K562 (cell line): ENCODE measurements around the gene DYNLT4. TPM values are rescaled to one million over a fixed set of nuclear protein-coding genes. Genes with fewer than 3 reads are reported as not detected.

ENCODE experiments used
- ATAC-seq: fragments of 200-7000 bp; cut with Tn5 transposase; 3 replicates; pipeline ENCODE4 v1.9.1; 2020; ENCODE audit warnings: moderate library complexity
- BruUV-seq: library from RNA; stranded (reverse); fragments of 400-500 nt; replicated peaks from 2 replicates; lab custom pipeline; 2021; lab: Mats Ljungman, UMichigan
- CTCF ChIA-PET: fragments of 300-600 bp; formaldehyde crosslinking; extraction: SDS; loops from one replicate; lab custom pipeline; 2021; ENCODE audit warnings: low intra/inter-chr PET ratio; lab: Yijun Ruan, JAX
- POLR2A ChIA-PET: fragments of 300-600, 350-650 bp; sonication (Branson Sonifier 250); formaldehyde crosslinking; extraction: SDS; loops from one replicate; lab custom pipeline; 2021; ENCODE audit warnings: antibody characterized with exemption, inconsistent platforms; lab: Yijun Ruan, JAX
- DNase-seq, 4 experiments: peaks; one replicate each; pipeline versions ENCODE4 v3.0.0 to v3.0.0-alpha.2; 2011 to 2018; ENCODE audit warnings: low spot score in 3 of 4, mixed read lengths in 3 of 4; ENCODE audit errors: extremely low read depth in 1 of 4
- FAIRE-seq: peaks from 2 replicates; lab custom pipeline; 2011; peaks lifted over from hg19 to GRCh38; lab: Jason Lieb, UNC
- H2AFZ ChIP-seq: 2 replicates; pipeline ENCODE4 v1.6.0; 2011; ENCODE audit warnings: low read depth, low read length, control low read depth, inconsistent platforms
- H3K27ac ChIP-seq: fragments of 200-600 bp; 3 replicates; pipeline ENCODE4 v1.8.0; 2011; ENCODE audit warnings: low read depth, mild to moderate bottlenecking, control low read depth, inconsistent platforms, low read length, moderate library complexity, mixed read lengths; ENCODE audit errors: extremely low read depth
- H3K27me3 ChIP-seq, 2 experiments: fragments of 300-600 bp in 1 of 2; 2 replicates in 1 of 2; 3 replicates in 1 of 2; pipeline versions ENCODE4 v1.6.0 to v1.8.0; 2011; ENCODE audit warnings: inconsistent platforms in 2 of 2, low read length in 2 of 2, mild to moderate bottlenecking in 1 of 2, mixed read lengths in 1 of 2, moderate library complexity in 1 of 2; ENCODE audit not compliant: control insufficient read depth in 2 of 2, insufficient read depth in 2 of 2
- H3K36me3 ChIP-seq: fragments of 300-600 bp; 3 replicates; pipeline ENCODE4 v1.8.0; 2011; ENCODE audit warnings: mild to moderate bottlenecking, low read length, inconsistent platforms; ENCODE audit not compliant: control insufficient read depth, insufficient read depth
- H3K4me1 ChIP-seq, 2 experiments: fragments of 200-600 bp in 1 of 2; replicated peaks in 1 of 2; 2 replicates in 1 of 2; 3 replicates in 1 of 2; pipeline versions ENCODE4 v1.5.1 to v1.8.0; 2011; ENCODE audit warnings: inconsistent platforms in 2 of 2, low read length in 2 of 2, mild to moderate bottlenecking in 1 of 2, mixed read lengths in 1 of 2, moderate library complexity in 1 of 2; ENCODE audit not compliant: control insufficient read depth in 2 of 2, insufficient read depth in 2 of 2
- H3K4me2 ChIP-seq: 2 replicates; pipeline ENCODE4 v1.6.1; 2011; ENCODE audit warnings: low read length, control low read depth, inconsistent platforms, mixed read lengths; ENCODE audit not compliant: insufficient read depth
- H3K4me3 ChIP-seq: fragments of 200-600 bp; sonication (generic), shearing (Covaris generic); 2 replicates; pipeline ENCODE4 v1.5.1; 2016; ENCODE audit warnings: control low read depth, inconsistent platforms
- H3K79me2 ChIP-seq: fragments of 200-600 bp; 3 replicates; pipeline ENCODE4 v1.8.0; 2011; ENCODE audit warnings: low read length, inconsistent platforms; ENCODE audit not compliant: control insufficient read depth, insufficient read depth
- H3K9ac ChIP-seq, 2 experiments: 2 replicates each; pipeline versions ENCODE4 v1.6.0 to v1.6.1; 2011; ENCODE audit warnings: low read depth in 2 of 2, low read length in 2 of 2, control low read depth in 1 of 2, inconsistent platforms in 1 of 2, mild to moderate bottlenecking in 1 of 2, mixed read lengths in 1 of 2; ENCODE audit not compliant: insufficient read depth in 1 of 2
- H3K9me1 ChIP-seq: one replicate; pipeline ENCODE4 v1.6.0; 2011; ENCODE audit warnings: inconsistent platforms, mild to moderate bottlenecking, low read length, moderate library complexity; ENCODE audit not compliant: control insufficient read depth, insufficient read depth
- H3K9me3 ChIP-seq: replicated peaks from 2 replicates; pipeline ENCODE4 v1.5.1; 2011; ENCODE audit warnings: low read depth, low read length, inconsistent platforms; ENCODE audit not compliant: control insufficient read depth, insufficient read depth
- H4K20me1 ChIP-seq: replicated peaks from 2 replicates; pipeline ENCODE4 v1.6.1; 2011; ENCODE audit warnings: low read length, inconsistent platforms, mixed read lengths; ENCODE audit not compliant: control insufficient read depth, insufficient read depth
- ESRRA ChIP-seq: fragments of 450-650 bp; IDR thresholded peaks from 2 replicates; pipeline ENCODE4 v1.6.1; 2014; ENCODE audit warnings: low read depth, mild to moderate bottlenecking, moderate library complexity, borderline replicate concordance
- ETV1 ChIP-seq: fragments of 450-650 bp; conservative IDR thresholded peaks from 2 replicates; pipeline ENCODE4 v1.6.1; 2016; ENCODE audit warnings: missing genetic modification characterization, control low read depth, low read depth, missing compliant biosample characterization
- GTF2F1 ChIP-seq: IDR thresholded peaks from 2 replicates; pipeline ENCODE4 v1.6.1; 2011; ENCODE audit warnings: low read depth, low read length, improper control_type of control experiment
- HDAC1 ChIP-seq, 2 experiments: fragments of 450-650 bp; IDR thresholded peaks; 2 replicates each; pipeline ENCODE4 v1.6.1; 2016 to 2017; ENCODE audit warnings: inconsistent platforms in 1 of 2, mild to moderate bottlenecking in 1 of 2, moderate library complexity in 1 of 2
- HDAC3 ChIP-seq: fragments of 450-650 bp; IDR thresholded peaks from 2 replicates; pipeline ENCODE4 v1.6.1; 2018; ENCODE audit warnings: borderline replicate concordance, mild to moderate bottlenecking, moderate library complexity; ENCODE audit not compliant: partially characterized antibody
- ILF3 ChIP-seq: fragments of 450-650 bp; IDR thresholded peaks from 2 replicates; pipeline ENCODE4 v1.6.1; 2018; ENCODE audit warnings: antibody characterized with exemption, mild to moderate bottlenecking, moderate library complexity, borderline replicate concordance
- JUNB ChIP-seq: fragments of 450-650 bp; formaldehyde crosslinking; conservative IDR thresholded peaks from 2 replicates; pipeline ENCODE4 v1.4.0; 2020; ENCODE audit warnings: mild to moderate bottlenecking
- KLF6 ChIP-seq: fragments of 250-450 bp; sonication (Bioruptor Pico); IDR thresholded peaks from 2 replicates; pipeline ENCODE4 v1.4.0; 2020; ENCODE audit warnings: mild to moderate bottlenecking, moderate library complexity, borderline replicate concordance
- NCOA2 ChIP-seq, 2 experiments: fragments of 450-650 bp; IDR thresholded peaks; 2 replicates each; pipeline ENCODE4 v1.6.1; 2018; ENCODE audit warnings: mild to moderate bottlenecking in 2 of 2, moderate library complexity in 1 of 2; ENCODE audit not compliant: partially characterized antibody in 2 of 2
- NFIX ChIP-seq: fragments of 250-450 bp; sonication (Bioruptor Pico); IDR thresholded peaks from 2 replicates; pipeline ENCODE4 v1.4.0; 2020; ENCODE audit warnings: low read depth, mild to moderate bottlenecking, moderate library complexity
- NONO ChIP-seq, 2 experiments: fragments of 200-400 bp in 1 of 2; fragments of 450-650 bp in 1 of 2; formaldehyde crosslinking in 1 of 2; IDR thresholded peaks; 2 replicates each; pipeline ENCODE4 v1.6.1; 2017; ENCODE audit warnings: low read depth in 2 of 2, mild to moderate bottlenecking in 2 of 2, moderate library complexity in 2 of 2, low read length in 1 of 2
- POLR2H ChIP-seq: IDR thresholded peaks from 2 replicates; pipeline ENCODE4 v1.6.1; 2016; ENCODE audit warnings: missing genetic modification characterization, low read depth, mild to moderate bottlenecking, control low read depth, missing compliant biosample characterization, moderate library complexity
- RCOR1 ChIP-seq, 2 experiments: IDR thresholded peaks; 2 replicates each; pipeline ENCODE4 v1.6.1; 2012; ENCODE audit warnings: low read depth in 2 of 2, low read length in 2 of 2, borderline replicate concordance in 1 of 2, improper control_type of control experiment in 1 of 2
- SMARCA5 ChIP-seq: fragments of 450-650 bp; IDR thresholded peaks from 2 replicates; pipeline ENCODE4 v1.6.1; 2016
- SRSF7 ChIP-seq: fragments of 200-400 bp; formaldehyde crosslinking; optimal IDR thresholded peaks from 2 replicates; pipeline ENCODE3; 2017; ENCODE audit warnings: mild to moderate bottlenecking, low read depth, low read length
- TSC22D4 ChIP-seq: fragments of 450-650 bp; IDR thresholded peaks from 2 replicates; pipeline ENCODE4 v1.6.1; 2016; ENCODE audit warnings: missing genetic modification characterization, missing biosample characterization, control low read depth
- WGBS: fragments of 100-300 bp; shearing (Covaris generic); methylation state at CpG from one replicate; pipeline ENCODE4 v1.1.6; 2016; ENCODE audit warnings: low coverage, mixed read lengths; ENCODE audit not compliant: insufficient coverage; ENCODE audit errors: missing lambda C conversion rate; 5-methylcytosine and 5-hydroxymethylcytosine counted together
- in situ Hi-C: fragments of 300-500 bp; cut with MboI; formaldehyde crosslinking; loops from 4 replicates; pipeline ENCODE4 v1.15.0; 2018; ENCODE audit warnings: inconsistent platforms, mixed read lengths
- intact Hi-C: fragments of 100-400 bp; cut with micrococcal nuclease; formaldehyde crosslinking; loops from 2 replicates; pipeline ENCODE4 v1.14.2; 2022
- polyA plus RNA-seq, 8 experiments: library from polyadenylated mRNA; depleted of rRNA in 4 of 8; stranded (reverse) in 5 of 8; unstranded in 3 of 8; fragments of >200 nt; fragmentation: Nextera tagmentation in 2 of 8; fragmentation: Illumina TruSeq in 1 of 8; extraction: Ambion mirVana in 2 of 8; extraction: Trizol in 1 of 8; gene quantifications; 2 replicates each; pipeline versions ENCODE4 v1.2.1 to v1.2.3, GENCODE V29; 2011 to 2014; ENCODE audit warnings: inconsistent platforms in 1 of 8, missing spikeins in 1 of 8
- total RNA-seq, 7 experiments: library from RNA; depleted of rRNA in 6 of 7; stranded (reverse); fragments of >200 nt in 6 of 7; fragmentation: Illumina TruSeq in 2 of 7; extraction: Trizol in 2 of 7; gene quantifications; 2 replicates each; pipeline versions ENCODE4 v1.2.1 to v1.2.3, GENCODE V29; 2011 to 2021; ENCODE audit warnings: low replicate concordance in 1 of 7
- TF ChIP-seq, protein P1 (sequence below): sonication (generic); formaldehyde crosslinking; IDR thresholded peaks from 2 replicates; pipeline ENCODE4 v1.8.1; 2023; ENCODE audit warnings: mild to moderate bottlenecking, missing genetic modification reagents
- TF ChIP-seq, protein P2 (sequence below), 2 experiments: fragments of 200-800 bp in 1 of 2; sonication (Bioruptor generic) in 1 of 2; sonication (generic) in 1 of 2; formaldehyde crosslinking in 1 of 2; IDR thresholded peaks in 1 of 2; conservative IDR thresholded peaks in 1 of 2; 2 replicates each; pipeline versions ENCODE4 v1.5.0 to v1.6.1; 2016 to 2020; ENCODE audit warnings: missing compliant biosample characterization in 1 of 2, missing genetic modification characterization in 1 of 2, missing genetic modification reagents in 1 of 2

Gene DYNLT4
- total and polyA plus RNA-seq, 9 of the 15 experiments (the other 6 are each of a cell fraction or from before 2014, with no cell fraction given), result 0.29 to 0.73 TPM; not detected in 7

DNA sequence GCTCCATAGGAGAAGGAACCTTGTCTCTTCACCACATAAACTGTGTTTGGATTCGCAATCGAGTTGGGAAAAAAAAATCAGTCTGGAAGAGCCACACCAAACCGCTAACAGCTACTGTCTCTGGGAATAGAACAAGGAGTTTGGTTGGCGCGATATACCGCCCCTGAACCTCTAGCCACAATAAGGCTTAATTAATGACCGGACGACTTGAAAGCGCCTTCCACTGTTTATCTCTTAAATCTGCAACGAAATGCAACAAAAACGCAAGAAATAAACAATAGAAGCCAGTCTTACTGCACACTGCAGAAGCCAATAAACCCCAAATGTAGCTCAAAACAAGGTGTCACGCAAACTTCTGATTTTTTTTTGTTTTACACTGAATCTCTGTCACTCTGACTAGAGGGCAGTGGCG, 12.1 kb upstream of the DYNLT4 start:
- ATAC-seq (no peak), DNase-seq (peak in 2 of 4 experiments; percentile 45 to 52), FAIRE-seq (no peak)
- no TSS peak for BruUV-seq
- Histone ChIP-seq H3K79me2 (no peaks in the 10 kb centered on the region), H3K27me3 (no peaks in the 10 kb centered on the region), H3K9me3 (no peaks in the 10 kb centered on the region; the same call in 1 of the 2 replicates), H3K4me1 (peaks cover 13 to 28% of the 10 kb centered on the region in 2 experiments), H3K27ac (peak overlapping the region; percentile 100), H3K9me1 (no peaks in the 10 kb centered on the region), H3K4me2 (peak overlapping the region; percentile 72), H3K9ac (peak overlapping the region in 1 of 2 experiments; percentile 98; a peak in 2 of 4 replicates), H2AFZ (peak overlapping the region; percentile 70), H3K36me3 (no peaks in the 10 kb centered on the region), H4K20me1 (no peaks in the 10 kb centered on the region), H3K4me3 (peak overlapping the region; percentile 24)
- ChIA-PET CTCF (no interaction called here), POLR2A (interaction anchor here (0.6 to 9.2 kb wide), 106 partner anchors 13 to 1790 kb away, joined by 3 to 594 read pairs (median 5); partner anchors contain the start of genes AKR1A1, BEST4, BTBD19 and CCDC163)
- 2% methylated on average over 13 of the region's 13 CpGs for WGBS
- in situ Hi-C loops (no loop called here), intact Hi-C loops (loop anchor here (1.0 to 5.0 kb wide), 5 partner anchors 12 to 98 kb away; partner anchors contain the start of genes DYNLT4, PLK3 and RPS8)
- no peak for TF ChIP-seq GTF2F1
- no peak for TF ChIP-seq HDAC3
- peak in 1 of 2 experiments; percentile 62; a peak in 1 of 4 replicates for TF ChIP-seq RCOR1 (IDR thresholded peaks at IDR 0.05; ENCODE audit: borderline replicate concordance in 1 of 2, low read depth in 2 of 2, low read length in 2 of 2)
- TF ChIP-seq NFIX (CRISPR knock-in tag), result no peak
- TF ChIP-seq SMARCA5, result no peak
- TF ChIP-seq, protein P1, sequence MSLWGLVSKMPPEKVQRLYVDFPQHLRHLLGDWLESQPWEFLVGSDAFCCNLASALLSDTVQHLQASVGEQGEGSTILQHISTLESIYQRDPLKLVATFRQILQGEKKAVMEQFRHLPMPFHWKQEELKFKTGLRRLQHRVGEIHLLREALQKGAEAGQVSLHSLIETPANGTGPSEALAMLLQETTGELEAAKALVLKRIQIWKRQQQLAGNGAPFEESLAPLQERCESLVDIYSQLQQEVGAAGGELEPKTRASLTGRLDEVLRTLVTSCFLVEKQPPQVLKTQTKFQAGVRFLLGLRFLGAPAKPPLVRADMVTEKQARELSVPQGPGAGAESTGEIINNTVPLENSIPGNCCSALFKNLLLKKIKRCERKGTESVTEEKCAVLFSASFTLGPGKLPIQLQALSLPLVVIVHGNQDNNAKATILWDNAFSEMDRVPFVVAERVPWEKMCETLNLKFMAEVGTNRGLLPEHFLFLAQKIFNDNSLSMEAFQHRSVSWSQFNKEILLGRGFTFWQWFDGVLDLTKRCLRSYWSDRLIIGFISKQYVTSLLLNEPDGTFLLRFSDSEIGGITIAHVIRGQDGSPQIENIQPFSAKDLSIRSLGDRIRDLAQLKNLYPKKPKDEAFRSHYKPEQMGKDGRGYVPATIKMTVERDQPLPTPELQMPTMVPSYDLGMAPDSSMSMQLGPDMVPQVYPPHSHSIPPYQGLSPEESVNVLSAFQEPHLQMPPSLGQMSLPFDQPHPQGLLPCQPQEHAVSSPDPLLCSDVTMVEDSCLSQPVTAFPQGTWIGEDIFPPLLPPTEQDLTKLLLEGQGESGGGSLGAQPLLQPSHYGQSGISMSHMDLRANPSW (CRISPR knock-in tag), result peak; percentile 86; the same call in 1 of the 2 replicates
- TF ChIP-seq ILF3, result no peak
- TF ChIP-seq, protein P2, sequence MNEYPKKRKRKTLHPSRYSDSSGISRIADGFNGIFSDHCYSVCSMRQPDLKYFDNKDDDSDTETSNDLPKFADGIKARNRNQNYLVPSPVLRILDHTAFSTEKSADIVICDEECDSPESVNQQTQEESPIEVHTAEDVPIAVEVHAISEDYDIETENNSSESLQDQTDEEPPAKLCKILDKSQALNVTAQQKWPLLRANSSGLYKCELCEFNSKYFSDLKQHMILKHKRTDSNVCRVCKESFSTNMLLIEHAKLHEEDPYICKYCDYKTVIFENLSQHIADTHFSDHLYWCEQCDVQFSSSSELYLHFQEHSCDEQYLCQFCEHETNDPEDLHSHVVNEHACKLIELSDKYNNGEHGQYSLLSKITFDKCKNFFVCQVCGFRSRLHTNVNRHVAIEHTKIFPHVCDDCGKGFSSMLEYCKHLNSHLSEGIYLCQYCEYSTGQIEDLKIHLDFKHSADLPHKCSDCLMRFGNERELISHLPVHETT (CRISPR knock-in tag; conservative IDR thresholded peaks at IDR 0.05 in 1 of 2, IDR thresholded peaks at IDR 0.05 in 1 of 2), result no peak
- no peak for TF ChIP-seq HDAC1 (IDR thresholded peaks at IDR 0.05)
- no peak for TF ChIP-seq SRSF7
- 0 out of 2 replicates have a peak, but pooled peaks have one; percentile 6 for TF ChIP-seq POLR2H (tag)
- TF ChIP-seq NCOA2 (IDR thresholded peaks at IDR 0.05; ENCODE audit: partially characterized antibody in 2 of 2), result no peak
- TF ChIP-seq TSC22D4 (tag), result no peak
- peak in 1 of 2 experiments; percentile 97; a peak in 2 of 4 replicates for TF ChIP-seq NONO (IDR thresholded peaks at IDR 0.05; ENCODE audit: low read depth in 2 of 2, low read length in 1 of 2)
- peak; percentile 51; the same call in 1 of the 2 replicates for TF ChIP-seq ETV1
- TF ChIP-seq JUNB (CRISPR knock-in tag), result no peak
- 0 out of 2 replicates have a peak, but pooled peaks have one; percentile 5 for TF ChIP-seq ESRRA
- no peak for TF ChIP-seq KLF6 (CRISPR knock-in tag)
